GM12873 (cell line): ENCODE results near the gene ZEB2.

Source experiments
- CTCF ChIP-seq: IDR thresholded peaks from 2 replicates; pipeline ENCODE4 v1.5.1; 2012; ENCODE audit warnings: low read depth, mild to moderate bottlenecking, moderate library complexity, low read length, control low read depth; ENCODE audit not compliant: insufficient read depth; ENCODE audit errors: missing control alignments

The ZEB2 gene

GRCh38 chr2:144519934-144520731 lies at the start of gene ZEB2:
ZEB2 (minus strand) TSS chr2:144520119; CDS start chr2:144517350, 2,769 bp downstream.
- peak; percentile 47 for TF ChIP-seq CTCF

GRCh38 chr2:144567745-144568144 lies 47.8 kb upstream of the ZEB2 start:
- TF ChIP-seq CTCF: no peak

GRCh38 chr2:144566448-144566847 lies 46.5 kb upstream of the ZEB2 start:
- TF ChIP-seq CTCF: no peak

- no peak for TF ChIP-seq CTCF
These were observed 40.3 kb upstream of the ZEB2 start for GRCh38 chr2:144560251-144560650.

GRCh38 chr2:144559681-144560080 lies 39.8 kb upstream of the ZEB2 start:
- no peak for TF ChIP-seq CTCF

GRCh38 chr2:144559242-144559641 lies 39.3 kb upstream of the ZEB2 start:
- TF ChIP-seq CTCF: no peak

GRCh38 chr2:144554492-144555210 lies 34.7 kb upstream of the ZEB2 start:
- TF ChIP-seq CTCF: no peak
